ENCODE data around the gene SEMA3A.

SEMA3A gene

DNA sequence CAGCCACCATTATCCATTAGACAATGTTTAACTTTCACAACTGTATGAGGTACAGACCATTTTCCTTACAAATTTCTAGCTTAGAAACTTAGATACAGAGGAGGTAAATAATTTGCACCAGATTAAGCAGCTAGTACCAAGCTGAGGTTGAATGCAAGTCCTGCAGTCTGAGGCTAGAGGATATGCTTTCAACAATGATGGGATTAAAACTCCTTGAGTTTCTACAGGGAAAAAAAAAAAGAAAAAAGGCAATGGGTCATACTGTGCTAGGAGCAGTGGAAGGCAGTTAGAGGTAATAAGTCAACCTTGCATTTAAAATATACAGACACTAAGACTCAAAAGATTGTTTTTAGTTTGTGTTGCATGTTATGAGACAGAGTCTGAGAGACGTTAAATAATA lies 86.5 kb downstream of the SEMA3A start:
- no peak overlapping the region for H3K4me3 ChIP-seq (replicated peaks; ENCODE audit: insufficient read depth, low read length)
- no peak overlapping the region for H3K27ac ChIP-seq (replicated peaks)
- no peak for DNase-seq (ENCODE audit: low read depth in 1 of 2, low spot score in 1 of 2)
- H3K27me3 ChIP-seq (ENCODE audit: insufficient read depth, poor library complexity, severe bottlenecking), result no peaks in the 10 kb centered on the region
- TF ChIP-seq SPI1 (IDR thresholded peaks at IDR 0.05; ENCODE audit: borderline replicate concordance, low read depth), result no peak
- TF ChIP-seq, protein P1, sequence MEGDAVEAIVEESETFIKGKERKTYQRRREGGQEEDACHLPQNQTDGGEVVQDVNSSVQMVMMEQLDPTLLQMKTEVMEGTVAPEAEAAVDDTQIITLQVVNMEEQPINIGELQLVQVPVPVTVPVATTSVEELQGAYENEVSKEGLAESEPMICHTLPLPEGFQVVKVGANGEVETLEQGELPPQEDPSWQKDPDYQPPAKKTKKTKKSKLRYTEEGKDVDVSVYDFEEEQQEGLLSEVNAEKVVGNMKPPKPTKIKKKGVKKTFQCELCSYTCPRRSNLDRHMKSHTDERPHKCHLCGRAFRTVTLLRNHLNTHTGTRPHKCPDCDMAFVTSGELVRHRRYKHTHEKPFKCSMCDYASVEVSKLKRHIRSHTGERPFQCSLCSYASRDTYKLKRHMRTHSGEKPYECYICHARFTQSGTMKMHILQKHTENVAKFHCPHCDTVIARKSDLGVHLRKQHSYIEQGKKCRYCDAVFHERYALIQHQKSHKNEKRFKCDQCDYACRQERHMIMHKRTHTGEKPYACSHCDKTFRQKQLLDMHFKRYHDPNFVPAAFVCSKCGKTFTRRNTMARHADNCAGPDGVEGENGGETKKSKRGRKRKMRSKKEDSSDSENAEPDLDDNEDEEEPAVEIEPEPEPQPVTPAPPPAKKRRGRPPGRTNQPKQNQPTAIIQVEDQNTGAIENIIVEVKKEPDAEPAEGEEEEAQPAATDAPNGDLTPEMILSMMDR (IDR thresholded peaks at IDR 0.05; ENCODE audit: insufficient read depth, low read length), result no peak
- no peak for TF ChIP-seq GABPA (IDR thresholded peaks at IDR 0.05; ENCODE audit: low read depth)
- TF ChIP-seq REST (IDR thresholded peaks at IDR 0.05; ENCODE audit: insufficient replicate concordance, low read depth), result no peak
- TF ChIP-seq POLR2AphosphoS5 (IDR thresholded peaks at IDR 0.05; ENCODE audit: low read depth), result no peak

GRCh38 chr7:84107259-84107658 lies 87.3 kb downstream of the SEMA3A start:
- H3K4me3 ChIP-seq (replicated peaks; ENCODE audit: insufficient read depth, low read length), result no peak overlapping the region
- TF ChIP-seq GABPA (IDR thresholded peaks at IDR 0.05; ENCODE audit: low read depth) (no peak), SPI1 (IDR thresholded peaks at IDR 0.05; ENCODE audit: borderline replicate concordance, low read depth) (no peak), REST (IDR thresholded peaks at IDR 0.05; ENCODE audit: insufficient replicate concordance, low read depth) (no peak), POLR2AphosphoS5 (IDR thresholded peaks at IDR 0.05; ENCODE audit: low read depth) (no peak)
- TF ChIP-seq, protein P1 (IDR thresholded peaks at IDR 0.05; ENCODE audit: insufficient read depth, low read length), result no peak
- no peak overlapping the region for H3K27ac ChIP-seq (replicated peaks)
- H3K27me3 ChIP-seq (ENCODE audit: insufficient read depth, poor library complexity, severe bottlenecking), result no peaks in the 10 kb centered on the region
- no peak for DNase-seq (ENCODE audit: low read depth in 1 of 2, low spot score in 1 of 2)

- no peak overlapping the region for H3K27ac ChIP-seq (replicated peaks)
- TF ChIP-seq, protein P1 (IDR thresholded peaks at IDR 0.05; ENCODE audit: insufficient read depth, low read length), result no peak
These were observed 88.3 kb downstream of the SEMA3A start for GRCh38 chr7:84106291-84106690.

DNA sequence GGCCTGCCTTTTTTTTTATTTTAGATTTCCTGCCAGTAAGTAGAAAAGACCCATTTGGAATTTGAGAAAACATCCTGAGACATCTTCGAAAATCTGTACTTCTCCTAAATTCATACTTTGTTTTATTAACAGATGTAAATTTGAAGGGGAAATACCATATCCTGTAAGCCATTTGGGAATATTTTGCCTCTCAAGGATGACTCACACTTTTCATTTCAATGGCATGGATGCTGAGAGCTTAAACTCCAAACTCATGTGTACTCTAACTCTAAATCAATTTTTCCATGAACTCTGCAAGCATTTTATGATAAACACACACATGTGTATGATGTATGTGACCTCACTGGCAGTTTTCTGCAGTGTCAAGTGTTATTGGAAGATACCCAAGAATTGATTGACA lies 89.0 kb downstream of the SEMA3A start:
- H3K27ac ChIP-seq (replicated peaks), result no peak overlapping the region
- no peak for TF ChIP-seq POLR2AphosphoS5 (IDR thresholded peaks at IDR 0.05; ENCODE audit: low read depth)
- no peak for TF ChIP-seq GABPA (IDR thresholded peaks at IDR 0.05; ENCODE audit: low read depth)
- TF ChIP-seq SPI1 (IDR thresholded peaks at IDR 0.05; ENCODE audit: borderline replicate concordance, low read depth), result no peak
- no peak for TF ChIP-seq REST (IDR thresholded peaks at IDR 0.05; ENCODE audit: insufficient replicate concordance, low read depth)
- TF ChIP-seq, protein P1 (IDR thresholded peaks at IDR 0.05; ENCODE audit: insufficient read depth, low read length), result no peak

More at GRCh38 chr7:84106291-84106690, 88.3 kb downstream of the SEMA3A start:
- DNase-seq (ENCODE audit: low read depth in 1 of 2, low spot score in 1 of 2), result no peak
- Histone ChIP-seq H3K27me3 (ENCODE audit: insufficient read depth, poor library complexity, severe bottlenecking) (no peaks in the 10 kb centered on the region), H3K4me3 (replicated peaks; ENCODE audit: insufficient read depth, low read length) (no peak overlapping the region)

More for the DNA sequence above, 89.0 kb downstream of the SEMA3A start:
- Histone ChIP-seq H3K4me3 (replicated peaks; ENCODE audit: insufficient read depth, low read length) (no peak overlapping the region), H3K27me3 (ENCODE audit: insufficient read depth, poor library complexity, severe bottlenecking) (no peaks in the 10 kb centered on the region)
- no peak for DNase-seq (ENCODE audit: low read depth in 1 of 2, low spot score in 1 of 2)
